ENCODE results near the gene LLGL1.

LLGL1 gene

GRCh38 chr17:18228176-18228682, 2.8 kb downstream of the LLGL1 start:
- DNase-seq (ENCODE audit: extremely low read depth in 1 of 2, low read depth in 1 of 2): no peak

- DNase-seq (ENCODE audit: extremely low read depth in 1 of 2, low read depth in 1 of 2): no peak
Measured at GRCh38 chr17:18229254-18229653, 3.8 kb downstream of the LLGL1 start.

GRCh38 chr17:18229771-18230170, 4.3 kb downstream of the LLGL1 start:
- no peak for DNase-seq (ENCODE audit: extremely low read depth in 1 of 2, low read depth in 1 of 2)

- no peak for DNase-seq (ENCODE audit: extremely low read depth in 1 of 2, low read depth in 1 of 2)
Measured at GRCh38 chr17:18230288-18231141, 5.1 kb downstream of the LLGL1 start.

- DNase-seq (ENCODE audit: extremely low read depth in 1 of 2, low read depth in 1 of 2): no peak
Measured at GRCh38 chr17:18231164-18231563, 5.7 kb downstream of the LLGL1 start.

- no peak for DNase-seq (ENCODE audit: extremely low read depth in 1 of 2, low read depth in 1 of 2)
Measured at GRCh38 chr17:18233803-18234518, 8.5 kb downstream of the LLGL1 start.

GRCh38 chr17:18234853-18235380, 9.5 kb downstream of the LLGL1 start:
- DNase-seq (ENCODE audit: extremely low read depth in 1 of 2, low read depth in 1 of 2): no peak

- peak; percentile 39 to 63 for DNase-seq (ENCODE audit: extremely low read depth in 1 of 2, low read depth in 1 of 2)
Measured at GRCh38 chr17:18235743-18236256, 10.4 kb downstream of the LLGL1 start.

GRCh38 chr17:18236494-18236893, 11.1 kb downstream of the LLGL1 start:
- no peak for DNase-seq (ENCODE audit: extremely low read depth in 1 of 2, low read depth in 1 of 2)

GRCh38 chr17:18237461-18237860, 12.0 kb downstream of the LLGL1 start:
- DNase-seq (ENCODE audit: extremely low read depth in 1 of 2, low read depth in 1 of 2): no peak

- no peak for DNase-seq (ENCODE audit: extremely low read depth in 1 of 2, low read depth in 1 of 2)
Measured at GRCh38 chr17:18238299-18238698, 12.9 kb downstream of the LLGL1 start.

GRCh38 chr17:18240449-18240848, 15.0 kb downstream of the LLGL1 start:
- no peak for DNase-seq (ENCODE audit: extremely low read depth in 1 of 2, low read depth in 1 of 2)

- DNase-seq (ENCODE audit: extremely low read depth in 1 of 2, low read depth in 1 of 2): no peak
Measured at GRCh38 chr17:18241229-18241871, 15.9 kb downstream of the LLGL1 start.

GRCh38 chr17:18245038-18245776, 19.8 kb downstream of the LLGL1 start:
- no peak for DNase-seq (ENCODE audit: extremely low read depth in 1 of 2, low read depth in 1 of 2)

- no peak for DNase-seq (ENCODE audit: extremely low read depth in 1 of 2, low read depth in 1 of 2)
Measured at GRCh38 chr17:18246109-18246725, 20.8 kb downstream of the LLGL1 start.

- DNase-seq (ENCODE audit: extremely low read depth in 1 of 2, low read depth in 1 of 2): peak in 1 of 2 donors; percentile 53
Measured at GRCh38 chr17:18246880-18247612, 21.6 kb downstream of the LLGL1 start.

- DNase-seq (ENCODE audit: extremely low read depth in 1 of 2, low read depth in 1 of 2): no peak
Measured at GRCh38 chr17:18247613-18248001, 22.2 kb downstream of the LLGL1 start.

GRCh38 chr17:18248300-18248731, 22.9 kb downstream of the LLGL1 start:
- DNase-seq (ENCODE audit: extremely low read depth in 1 of 2, low read depth in 1 of 2): no peak

- no peak for DNase-seq (ENCODE audit: extremely low read depth in 1 of 2, low read depth in 1 of 2)
Measured at GRCh38 chr17:18248811-18249210, 23.4 kb downstream of the LLGL1 start.

Data from stimulated activated CD8-positive, alpha-beta memory T cell treated with anti-CD3 and anti-CD28 coated beads, Interleukin-7, amount 100 ng/mL, for 48 hours (primary cell).